ENCODE measurements around the gene PROM1.

Gene PROM1

GRCh38 chr4:15992167-15992485, 91.7 kb downstream of the PROM1 start:
- no peak for DNase-seq (ENCODE audit: low read depth)
- TF ChIP-seq CTCF (conservative IDR thresholded peaks at IDR 0.05; ENCODE audit: control insufficient read depth, insufficient read depth, low read depth, low read length), result no peak
- H3K4me3 ChIP-seq (ENCODE audit: control insufficient read depth, low read depth, low read length), result no peak overlapping the region

- TF ChIP-seq CTCF (conservative IDR thresholded peaks at IDR 0.05; ENCODE audit: control insufficient read depth, insufficient read depth, low read depth, low read length), result no peak
- no peak for DNase-seq (ENCODE audit: low read depth)
- H3K4me3 ChIP-seq (ENCODE audit: control insufficient read depth, low read depth, low read length), result no peak overlapping the region
Observed at GRCh38 chr4:15990570-15991285, 93.1 kb downstream of the PROM1 start.

DNA sequence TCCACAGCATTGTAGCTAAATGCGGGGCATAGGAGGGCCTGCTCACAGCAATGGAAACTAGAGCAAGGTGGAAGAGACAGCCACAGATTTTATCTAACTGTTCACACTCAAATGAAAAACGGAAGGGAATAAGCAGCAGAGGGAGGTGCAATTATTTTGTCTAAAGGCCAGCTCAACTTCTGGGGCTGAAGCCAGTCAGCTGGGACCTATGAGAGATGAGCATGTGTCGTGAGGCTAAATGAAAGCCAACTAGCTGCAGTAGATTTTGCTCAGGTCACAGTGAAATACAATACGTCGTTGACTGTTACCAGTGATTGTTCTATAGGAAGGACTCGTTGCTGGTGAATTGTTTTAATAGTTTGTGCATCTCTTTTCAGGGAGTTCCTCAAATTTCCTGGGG, 94.4 kb downstream of the PROM1 start:
- TF ChIP-seq CTCF (conservative IDR thresholded peaks at IDR 0.05; ENCODE audit: control insufficient read depth, insufficient read depth, low read depth, low read length), result no peak

DNA sequence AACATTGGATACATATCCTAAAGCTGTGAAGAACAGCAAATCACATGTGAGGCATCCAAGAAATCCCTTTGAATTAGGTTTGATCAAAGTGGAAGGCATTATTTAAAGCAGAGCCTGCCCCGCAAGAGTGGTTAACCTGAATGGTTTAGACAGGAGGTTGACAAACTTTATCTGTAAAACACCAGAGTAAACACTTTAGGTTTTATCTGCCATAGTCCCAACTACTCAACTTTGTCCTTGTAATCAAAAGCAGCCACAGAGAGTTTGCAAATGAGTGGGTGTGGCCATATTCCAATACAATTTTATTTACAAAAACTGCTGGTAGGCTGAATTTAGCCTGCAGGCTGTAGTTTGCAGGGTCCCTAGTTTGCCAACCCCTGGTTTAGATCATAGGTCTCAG, 95.6 kb downstream of the PROM1 start:
- no peak overlapping the region for H3K4me3 ChIP-seq (ENCODE audit: control insufficient read depth, low read depth, low read length)
- no peak for TF ChIP-seq CTCF (conservative IDR thresholded peaks at IDR 0.05; ENCODE audit: control insufficient read depth, insufficient read depth, low read depth, low read length)
- no peak for DNase-seq (ENCODE audit: low read depth)

More for the DNA sequence above, 94.4 kb downstream of the PROM1 start:
- DNase-seq (ENCODE audit: low read depth), result peak; percentile 48
- no peak overlapping the region for H3K4me3 ChIP-seq (ENCODE audit: control insufficient read depth, low read depth, low read length)

- TF ChIP-seq CTCF (conservative IDR thresholded peaks at IDR 0.05; ENCODE audit: control insufficient read depth, insufficient read depth, low read depth, low read length), result no peak
Observed at GRCh38 chr4:15986907-15987306, 96.9 kb downstream of the PROM1 start.

DNA sequence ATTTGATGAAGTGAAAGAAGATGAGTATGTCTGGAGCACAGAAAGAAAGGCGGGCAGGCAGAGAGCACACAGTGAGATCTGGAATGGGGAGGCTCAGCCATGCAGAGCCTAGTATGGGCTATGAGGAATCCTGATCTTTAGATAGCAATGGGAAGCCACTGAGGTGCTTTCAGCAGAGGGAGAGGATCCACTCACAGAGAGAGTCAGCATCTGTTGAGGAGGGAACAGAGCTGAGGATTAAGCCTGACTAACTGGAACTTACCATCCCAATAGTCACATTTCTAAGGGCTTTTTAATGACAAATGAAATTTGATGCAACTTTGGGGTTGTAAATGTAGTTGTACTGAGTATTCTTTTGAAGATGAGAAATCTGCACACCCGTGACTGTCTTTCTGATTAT, 100.2 kb downstream of the PROM1 start:
- H3K4me3 ChIP-seq (ENCODE audit: control insufficient read depth, low read depth, low read length), result no peak overlapping the region
- TF ChIP-seq CTCF (conservative IDR thresholded peaks at IDR 0.05; ENCODE audit: control insufficient read depth, insufficient read depth, low read depth, low read length), result no peak

More at GRCh38 chr4:15986907-15987306, 96.9 kb downstream of the PROM1 start:
- no peak overlapping the region for H3K4me3 ChIP-seq (ENCODE audit: control insufficient read depth, low read depth, low read length)
- DNase-seq (ENCODE audit: low read depth), result peak; percentile 9

More for the DNA sequence above, 100.2 kb downstream of the PROM1 start:
- DNase-seq (ENCODE audit: low read depth), result no peak

All from fibroblast of mammary gland (primary cell).